GM12878 (cell line): ENCODE data around the gene MAST4. TPM values are rescaled to one million over a fixed set of nuclear protein-coding genes. Genes with fewer than 3 reads are reported as not detected.

ENCODE experiments used
- ATAC-seq: fragments of 200-7000 bp; cut with Tn5 transposase; 3 replicates; pipeline ENCODE4 v1.9.1; 2020; ENCODE audit warnings: mild to moderate bottlenecking, moderate library complexity
- BruUV-seq: library from RNA; stranded (reverse); fragments of 400-500 nt; replicated peaks from 2 replicates; lab custom pipeline; 2021; lab: Mats Ljungman, UMichigan
- CTCF ChIA-PET: fragments of 300-600 bp; sonication (Branson Sonifier 250); formaldehyde crosslinking; extraction: SDS; loops from one replicate; lab custom pipeline; 2021; ENCODE audit warnings: inconsistent platforms; lab: Yijun Ruan, JAX
- POLR2A ChIA-PET: fragments of 350-600 bp; formaldehyde crosslinking; extraction: SDS; loops from one replicate; lab custom pipeline; 2021; ENCODE audit warnings: inconsistent platforms; lab: Charles Lee
- RAD21 ChIA-PET: fragments of 300-600 bp; sonication (Branson Sonifier 250); formaldehyde crosslinking; loops from one replicate; lab custom pipeline; 2023; ENCODE audit warnings: antibody characterized with exemption; ENCODE audit not compliant: unreplicated experiment; lab: Charles Lee
- SMC1A ChIA-PET: fragments of 300-600 bp; sonication (Branson Sonifier 250); formaldehyde crosslinking; loops from one replicate; lab custom pipeline; 2023; ENCODE audit not compliant: unreplicated experiment, uncharacterized antibody; lab: Charles Lee
- DNase-seq: peaks from one replicate; pipeline ENCODE4 v3.0.0-alpha.2; 2011; ENCODE audit warnings: low read depth, low spot score
- FAIRE-seq: peaks from 3 replicates; lab custom pipeline; 2011; peaks lifted over from hg19 to GRCh38; lab: Jason Lieb, UNC
- H2AFZ ChIP-seq: 2 replicates; pipeline ENCODE4 v1.6.0; 2011; ENCODE audit warnings: low read depth, low read length, control low read depth; ENCODE audit not compliant: control insufficient read depth
- H3K27ac ChIP-seq: 2 replicates; pipeline ENCODE4 v1.5.1; 2011; ENCODE audit warnings: control low read depth; ENCODE audit not compliant: control insufficient read depth, insufficient read depth
- H3K27me3 ChIP-seq, 2 experiments: replicated peaks in 1 of 2; 2 replicates each; pipeline versions ENCODE4 v1.6.0 to v1.6.1; 2011; ENCODE audit warnings: low read length in 1 of 2; ENCODE audit not compliant: control insufficient read depth in 2 of 2, insufficient read depth in 2 of 2
- H3K36me3 ChIP-seq, 2 experiments: 2 replicates each; pipeline ENCODE4 v1.5.1; 2011; ENCODE audit warnings: low read length in 1 of 2; ENCODE audit not compliant: control insufficient read depth in 2 of 2, insufficient read depth in 2 of 2
- H3K4me1 ChIP-seq: 2 replicates; pipeline ENCODE4 v1.6.1; 2011; ENCODE audit warnings: mild to moderate bottlenecking, low read length, moderate library complexity, mixed read lengths; ENCODE audit not compliant: control insufficient read depth, insufficient read depth
- H3K4me2 ChIP-seq: 2 replicates; pipeline ENCODE4 v1.6.0; 2011; ENCODE audit warnings: control low read depth; ENCODE audit not compliant: control insufficient read depth, insufficient read depth
- H3K4me3 ChIP-seq: fragments of 200-600 bp; sonication (generic); 2 replicates; pipeline ENCODE4 v1.5.1; 2016
- H3K79me2 ChIP-seq: 2 replicates; pipeline ENCODE4 v1.6.0; 2011; ENCODE audit warnings: low read length; ENCODE audit not compliant: control insufficient read depth, insufficient read depth
- H3K9ac ChIP-seq: 2 replicates; pipeline ENCODE4 v1.8.0; 2011; ENCODE audit warnings: low read length, control low read depth, mixed read lengths; ENCODE audit not compliant: control insufficient read depth, insufficient read depth
- H3K9me3 ChIP-seq: replicated peaks from 3 replicates; pipeline ENCODE4 v1.5.1; 2011; ENCODE audit warnings: mild to moderate bottlenecking, low read length; ENCODE audit not compliant: control insufficient read depth, insufficient read depth
- H4K20me1 ChIP-seq: 2 replicates; pipeline ENCODE4 v1.6.0; 2011; ENCODE audit not compliant: control insufficient read depth, insufficient read depth
- ATF3 ChIP-seq: IDR thresholded peaks from 2 replicates; pipeline ENCODE4 v1.6.1; 2011; ENCODE audit warnings: low read depth, mild to moderate bottlenecking, low read length, moderate library complexity, borderline replicate concordance; ENCODE audit errors: extremely low read depth
- CHD1 ChIP-seq: IDR thresholded peaks from 2 replicates; pipeline ENCODE4 v1.6.1; 2012; ENCODE audit warnings: low read depth, low read length, improper control_type of control experiment
- CHD4 ChIP-seq: fragments of 200-600 bp; sonication (generic); IDR thresholded peaks from 2 replicates; pipeline ENCODE4 v1.6.1; 2016; ENCODE audit warnings: mild to moderate bottlenecking
- E4F1 ChIP-seq: fragments of 450-650 bp; IDR thresholded peaks from 2 replicates; pipeline ENCODE4 v1.6.1; 2018; ENCODE audit warnings: borderline replicate concordance, mild to moderate bottlenecking; ENCODE audit not compliant: partially characterized antibody
- ELK1 ChIP-seq: IDR thresholded peaks from 2 replicates; pipeline ENCODE4 v1.6.1; 2012; ENCODE audit warnings: low read depth, low read length, improper control_type of control experiment
- IRF4 ChIP-seq: IDR thresholded peaks from 2 replicates; pipeline ENCODE4 v1.6.1; 2011; ENCODE audit warnings: low read depth, low read length
- KDM1A ChIP-seq: fragments of 200-600 bp; sonication (generic); IDR thresholded peaks from 2 replicates; pipeline ENCODE4 v1.6.1; 2016; ENCODE audit warnings: borderline replicate concordance
- NBN ChIP-seq: fragments of 450-650 bp; IDR thresholded peaks from 2 replicates; pipeline ENCODE4 v1.6.1; 2016
- NKRF ChIP-seq: fragments of 450-650 bp; conservative IDR thresholded peaks from 2 replicates; pipeline ENCODE4 v1.6.1; 2017; ENCODE audit warnings: mild to moderate bottlenecking, moderate library complexity
- ZNF217 ChIP-seq: fragments of 450-650 bp; IDR thresholded peaks from 2 replicates; pipeline ENCODE4 v1.6.1; 2017; ENCODE audit warnings: antibody characterized with exemption, mild to moderate bottlenecking
- ZNF384 ChIP-seq: IDR thresholded peaks from 2 replicates; pipeline ENCODE4 v1.6.1; 2012; ENCODE audit warnings: low read depth, mild to moderate bottlenecking, low read length, improper control_type of control experiment, borderline replicate concordance
- WGBS: methylation state at CpG from one replicate; pipeline ENCODE4 v1.1.6; 2016; ENCODE audit warnings: low lambda C conversion rate; ENCODE audit not compliant: insufficient replicate concordance, insufficient coverage; ENCODE audit errors: missing lambda C conversion rate; 5-methylcytosine and 5-hydroxymethylcytosine counted together
- in situ Hi-C: fragments of 300-500 bp; cut with MboI; formaldehyde crosslinking; loops from 9 replicates; pipeline ENCODE4 v1.14.3; 2018; ENCODE audit warnings: mixed read lengths
- intact Hi-C: fragments of 100-400 bp; cut with micrococcal nuclease; formaldehyde crosslinking; loops from one replicate; pipeline ENCODE4 v1.14.2; 2022; ENCODE audit not compliant: unreplicated experiment
- polyA plus RNA-seq, 11 experiments: library from polyadenylated mRNA; depleted of rRNA in 4 of 11; unstranded in 6 of 11; stranded (reverse) in 5 of 11; fragments of >200 nt; fragmentation: Nextera tagmentation in 4 of 11; fragmentation: Illumina TruSeq in 1 of 11; extraction: Ambion mirVana in 4 of 11; extraction: Trizol in 1 of 11; gene quantifications; 1 replicate in 1 of 11; 2 replicates in 10 of 11; pipeline versions ENCODE4 v1.2.1 to v1.2.3, GENCODE V29; 2011 to 2016; ENCODE audit warnings: inconsistent platforms in 2 of 11, missing spikeins in 2 of 11, low read depth in 1 of 11
- total RNA-seq, 4 experiments: library from RNA; depleted of rRNA in 3 of 4; stranded (reverse); fragments of >200 nt in 3 of 4; fragmentation: Illumina TruSeq in 1 of 4; extraction: Trizol in 1 of 4; gene quantifications; 2 replicates each; pipeline versions ENCODE4 v1.2.1 to v1.2.3, GENCODE V29; 2013 to 2021

The MAST4 gene
- total and polyA plus RNA-seq, 10 of the 15 experiments (the other 5 are each of a cell fraction or from before 2014, with no cell fraction given) = 0.02 to 1.6 (median 0.29) TPM; not detected in 1

- ChIA-PET POLR2A (no interaction called here), SMC1A (interaction anchor here (1.2 kb wide), 1 partner anchor 149 kb away, joined by 3 read pairs; no protein-coding TSS in a partner anchor), CTCF (interaction anchor here (1.1 to 1.6 kb wide), 2 partner anchors 32 to 59 kb away, joined by 3 to 4 read pairs; no protein-coding TSS in a partner anchor), RAD21 (no interaction called here)
- Histone ChIP-seq H3K79me2 (no peaks in the 10 kb centered on the region), H3K27me3 (no peaks in the 10 kb centered on the region), H3K4me3 (no peak overlapping the region), H3K4me1 (no peaks in the 10 kb centered on the region), H3K9ac (no peak overlapping the region), H3K36me3 (no peaks in the 10 kb centered on the region), H3K4me2 (no peak overlapping the region), H3K9me3 (no peaks in the 10 kb centered on the region), H2AFZ (no peak overlapping the region), H3K27ac (no peak overlapping the region), H4K20me1 (no peaks in the 10 kb centered on the region)
- ATAC-seq (no peak), FAIRE-seq (no peak), DNase-seq (no peak)
- no TSS peak for BruUV-seq
- 18% methylated on average over 3 of the region's 3 CpGs for WGBS
- TF ChIP-seq ATF3 (no peak), IRF4 (no peak), ZNF384 (no peak), KDM1A (no peak), CHD4 (no peak), ZNF217 (no peak), ELK1 (no peak), E4F1 (no peak), CHD1 (no peak), NKRF (no peak), NBN (no peak)
- in situ Hi-C loops = no loop called here
- intact Hi-C loops = no loop called here
Measured at GRCh38 chr5:66874004-66874403, 277.8 kb downstream of the MAST4 start.
